HT1080 (cell line): ENCODE data around the gene MDC1. TPM values are rescaled to one million over a fixed set of nuclear protein-coding genes. Genes with fewer than 3 reads are reported as not detected.
"Not testable (repeated sequence)": the region's sequence is repeated elsewhere in the genome, so short reads cannot be mapped to it uniquely, and the experiment has no call there.

Source experiments
- DNase-seq: peaks from one replicate; pipeline ENCODE4 v3.0.0-alpha.2; 2015; ENCODE audit warnings: low read depth
- total RNA-seq: library from RNA; depleted of rRNA; stranded (reverse); fragments of >200 nt; shearing (Covaris generic); gene quantifications from 2 replicates; pipeline ENCODE4 v1.2.3, GENCODE V29; 2014

MDC1 gene
- total RNA-seq, 1 experiment from 2014 or later, result 12.9 TPM

DNA sequence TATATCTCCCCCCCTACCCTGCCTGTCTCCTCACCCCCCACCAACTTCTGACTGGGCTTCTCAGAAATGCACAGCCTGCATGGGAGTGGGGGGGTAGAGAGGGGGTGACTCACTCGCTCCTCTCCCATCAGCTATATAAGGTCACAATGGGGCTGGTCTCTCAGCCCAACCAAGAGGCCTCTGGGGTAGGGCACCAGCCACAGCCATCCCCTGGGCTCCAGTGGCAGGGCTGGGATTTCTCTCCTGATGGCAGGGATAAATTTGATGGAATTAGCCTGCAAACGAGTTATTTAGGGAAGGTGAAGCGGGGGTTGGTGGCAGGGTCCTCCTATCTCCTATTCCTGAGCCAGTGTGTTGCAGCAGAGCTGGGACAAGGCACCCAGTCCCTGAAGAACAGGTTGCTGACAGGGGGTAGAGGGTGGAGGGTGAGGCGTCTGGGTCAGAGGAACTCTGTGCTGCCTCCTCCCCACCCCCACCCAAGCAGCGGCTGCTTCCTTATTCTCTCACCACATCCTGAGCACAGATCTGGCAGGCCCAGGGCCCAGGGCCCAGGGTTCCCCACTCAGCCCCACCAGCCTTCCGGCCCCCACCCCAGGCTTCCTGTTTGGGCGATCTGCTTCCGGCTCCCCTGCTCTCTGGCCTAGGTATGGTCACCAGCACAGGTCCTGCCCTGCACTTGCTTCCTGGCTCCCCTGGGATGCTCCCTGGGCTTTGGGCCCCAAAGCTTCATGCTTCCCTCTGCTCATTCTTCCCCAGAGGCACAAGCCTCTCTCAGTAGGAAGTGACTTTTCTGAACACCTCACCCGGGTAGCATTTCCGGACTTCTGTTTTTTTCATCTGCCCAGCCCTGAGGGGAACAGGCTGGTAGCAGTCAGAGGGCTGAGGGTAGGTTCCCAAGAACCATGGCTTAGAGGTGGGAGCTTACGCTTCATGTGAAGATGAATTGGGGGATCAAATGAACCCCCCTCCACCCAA is 34.7 kb downstream of the MDC1 start:
- peak; percentile 96 for DNase-seq

DNA sequence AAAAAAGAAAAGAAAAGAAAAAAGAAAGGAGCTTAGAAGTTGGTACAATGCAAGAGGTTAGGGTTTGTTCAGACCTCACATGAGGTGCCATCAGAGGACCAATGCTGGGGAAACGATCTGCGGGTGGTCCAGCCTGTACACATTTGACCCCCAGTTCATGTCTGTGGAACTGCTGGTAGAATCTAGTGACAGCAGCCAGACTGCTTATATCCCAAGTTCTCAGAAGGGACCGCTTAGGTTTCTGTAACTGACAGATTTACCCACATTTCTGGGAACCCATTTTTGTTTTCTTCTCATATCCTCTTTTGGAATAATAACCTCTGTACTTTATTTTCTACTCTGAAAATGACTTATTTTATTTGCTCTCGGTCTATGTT is 35.3 kb downstream of the MDC1 start:
- no peak for DNase-seq

DNA sequence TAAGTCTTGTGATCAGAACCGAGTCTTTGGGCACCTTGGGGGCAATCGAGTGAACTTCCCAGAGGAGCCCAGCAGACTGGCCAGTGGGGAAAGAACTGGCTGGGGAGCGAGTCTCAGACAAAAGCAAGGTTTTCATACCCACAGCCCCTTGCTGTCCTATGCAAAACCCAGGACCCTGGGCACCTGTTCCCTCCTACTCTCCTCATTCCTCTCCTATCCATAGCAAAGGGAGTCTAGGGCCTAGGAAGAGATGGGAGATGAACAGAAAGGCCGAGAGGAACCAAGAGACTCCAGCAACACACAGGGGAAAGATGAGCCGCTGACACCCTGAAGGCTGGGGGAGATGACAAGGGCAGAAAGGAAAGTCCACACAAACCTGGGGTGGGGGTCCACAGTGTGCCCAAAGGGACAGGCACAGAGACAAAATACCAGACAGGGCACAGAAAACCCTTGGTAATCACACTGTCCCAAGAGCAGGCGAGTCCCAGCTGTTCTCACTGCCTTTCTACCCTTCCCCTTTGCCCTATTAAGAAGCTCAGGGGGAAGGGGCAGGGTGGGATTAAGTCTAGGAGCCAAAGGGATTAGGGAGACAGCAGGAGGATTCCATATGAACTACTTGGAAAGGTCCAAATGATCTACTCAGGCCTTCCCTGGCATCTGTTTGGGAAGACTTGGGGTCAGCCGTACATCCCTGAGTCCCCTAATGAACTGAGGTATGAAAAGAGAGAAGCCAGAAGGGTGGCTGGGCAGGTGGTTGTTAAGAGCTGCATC is 37.1 kb downstream of the MDC1 start:
- DNase-seq, result no peak

DNA sequence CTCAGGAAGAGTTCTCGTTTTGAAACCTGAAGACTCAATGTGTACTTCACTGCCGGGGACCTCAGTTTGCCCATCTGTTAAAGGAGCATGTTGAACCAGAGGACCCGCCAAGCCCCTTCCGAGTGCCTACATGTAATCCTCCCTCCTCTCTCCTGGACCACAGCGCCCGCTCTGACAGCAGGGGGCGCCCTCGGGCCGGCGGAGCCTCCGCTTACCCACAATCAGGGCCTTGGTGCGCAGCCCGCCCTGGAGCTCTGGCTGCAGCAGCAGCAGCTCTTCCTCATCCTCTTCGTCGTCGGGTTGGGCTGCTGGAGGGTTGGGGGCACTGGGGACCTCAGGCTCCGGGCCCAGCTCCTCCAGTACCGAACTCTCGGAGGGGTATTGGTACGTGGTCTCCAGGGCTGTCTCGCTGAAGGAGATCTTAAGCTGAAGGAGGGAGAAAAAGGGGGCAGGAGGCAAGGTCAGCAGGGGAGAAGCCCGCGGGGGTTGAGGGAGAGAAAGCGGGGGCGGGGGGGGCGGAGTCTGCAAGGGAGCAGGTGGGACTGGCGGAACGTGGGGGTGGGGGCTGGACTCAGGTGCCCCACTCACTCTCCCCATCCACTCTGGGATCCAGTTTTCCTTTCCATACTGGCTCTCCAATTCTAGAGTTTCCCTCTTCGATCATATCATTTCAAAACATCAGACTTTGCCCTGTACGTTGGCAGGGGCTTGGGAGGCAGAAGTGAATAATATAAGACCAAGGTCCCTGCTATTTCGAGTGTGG is 37.9 kb downstream of the MDC1 start:
- peak; percentile 81 for DNase-seq

DNA sequence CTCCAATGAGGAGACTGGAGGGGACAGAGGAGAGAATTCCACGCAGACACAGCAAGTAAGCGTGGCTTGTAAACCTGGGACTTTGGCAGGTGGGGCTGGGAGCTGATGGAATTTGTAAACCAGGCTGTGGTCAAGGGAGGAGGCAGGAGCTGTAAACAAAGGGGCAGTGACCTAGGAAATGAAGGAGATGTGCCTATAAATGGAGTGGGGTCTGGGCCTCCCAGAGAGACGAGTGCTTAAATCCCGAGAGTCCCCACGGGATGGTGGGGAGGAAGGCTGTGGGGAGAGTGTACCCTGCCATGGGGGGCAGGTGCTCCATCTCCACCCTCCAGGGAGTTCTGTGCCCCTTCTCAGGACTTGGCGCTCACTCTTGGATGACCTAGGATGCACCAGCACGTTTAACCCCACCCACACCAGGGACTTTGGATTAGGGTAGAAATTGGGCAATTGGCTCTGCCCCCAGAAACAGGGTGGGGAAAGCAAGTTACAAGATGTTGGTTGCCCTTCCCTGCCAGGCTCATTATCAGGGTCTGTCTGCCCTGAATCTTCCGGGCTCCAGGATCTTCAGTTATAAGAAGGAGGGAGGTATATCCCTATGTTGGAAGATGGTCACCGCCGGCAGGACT is 40.3 kb downstream of the MDC1 start:
- no peak for DNase-seq

DNA sequence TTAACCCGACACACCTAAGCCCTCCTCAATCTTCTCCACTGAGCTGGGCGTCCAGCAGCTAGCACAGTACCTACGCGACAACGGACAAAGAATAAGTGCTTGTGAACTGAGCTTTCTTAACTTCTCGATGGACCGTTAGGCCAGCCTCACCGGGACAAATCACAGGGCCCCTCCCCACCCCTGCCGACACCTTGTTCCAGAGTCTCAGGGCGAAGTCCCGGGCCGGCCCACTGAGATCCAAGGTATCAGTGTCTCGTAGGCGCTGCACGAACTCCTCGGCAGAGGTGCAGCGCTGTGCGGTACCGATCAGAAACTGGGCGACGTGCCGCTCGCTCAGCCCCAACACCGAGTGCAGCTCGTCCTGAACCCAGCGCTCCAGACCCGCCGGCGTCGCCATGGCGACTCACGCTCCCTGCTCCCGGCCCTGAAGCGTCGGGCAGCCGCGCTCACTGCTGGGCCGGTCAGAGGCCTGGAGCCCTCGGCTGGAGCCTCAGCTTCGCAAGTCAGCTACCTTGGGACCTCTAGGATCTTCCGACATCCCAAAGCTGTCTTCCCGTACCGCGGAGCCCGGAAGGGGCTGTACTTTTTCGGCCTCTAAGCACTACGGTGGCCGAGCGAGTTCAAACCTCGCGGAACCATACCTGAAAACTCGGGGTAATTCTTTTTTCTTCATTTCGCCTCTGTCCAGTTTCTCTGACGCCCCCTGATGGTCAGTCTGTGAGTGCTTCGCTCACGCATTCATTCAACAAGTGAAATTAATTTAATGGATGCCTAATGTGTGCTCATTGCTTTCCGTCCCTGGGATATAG is 44.4 kb downstream of the MDC1 start, which contains the start of gene DHX16:
DHX16 (minus strand) TSS at position 562 of the 809 bp plus-strand sequence; CDS start at position 397, 165 bp downstream.
- DNase-seq, result peak; percentile 97

DNA sequence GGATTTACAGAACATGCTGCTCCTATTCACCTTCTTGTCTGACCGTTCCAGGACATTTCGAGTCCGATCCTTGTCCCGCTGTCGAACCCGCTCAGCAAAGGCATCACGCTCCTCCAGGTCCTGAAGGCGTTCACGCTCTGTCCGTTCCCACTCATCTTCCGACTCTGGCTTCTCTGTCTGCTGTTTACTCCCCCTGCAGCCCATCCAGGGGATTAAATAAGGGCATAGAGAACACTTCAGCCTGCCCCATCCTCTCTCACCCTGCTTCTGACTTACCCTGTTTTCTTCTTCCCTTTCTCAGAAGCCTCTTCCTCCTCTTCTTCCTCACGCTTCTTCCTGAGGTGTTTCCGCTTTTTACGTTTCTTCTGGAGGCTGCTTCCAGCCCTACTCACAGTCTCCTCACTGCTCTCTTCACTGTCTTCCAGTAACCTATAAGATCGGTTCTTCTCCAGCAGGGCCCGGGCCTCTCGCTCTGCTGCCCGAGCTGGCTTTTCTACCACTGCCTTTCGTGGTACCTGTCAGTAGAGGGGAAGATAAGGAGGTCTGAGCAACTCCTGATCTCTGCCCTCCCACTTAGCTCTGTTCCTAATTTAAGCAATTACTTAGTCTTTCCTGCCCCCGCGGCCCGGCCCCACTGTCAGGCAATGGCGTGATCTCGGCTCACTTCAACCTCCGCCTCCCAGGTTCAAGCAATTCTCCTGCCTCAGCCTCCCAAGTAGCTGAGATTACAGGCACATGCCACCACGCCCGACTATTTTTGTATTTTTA is 46.1 kb downstream of the MDC1 start:
- DNase-seq, result no peak

DNA sequence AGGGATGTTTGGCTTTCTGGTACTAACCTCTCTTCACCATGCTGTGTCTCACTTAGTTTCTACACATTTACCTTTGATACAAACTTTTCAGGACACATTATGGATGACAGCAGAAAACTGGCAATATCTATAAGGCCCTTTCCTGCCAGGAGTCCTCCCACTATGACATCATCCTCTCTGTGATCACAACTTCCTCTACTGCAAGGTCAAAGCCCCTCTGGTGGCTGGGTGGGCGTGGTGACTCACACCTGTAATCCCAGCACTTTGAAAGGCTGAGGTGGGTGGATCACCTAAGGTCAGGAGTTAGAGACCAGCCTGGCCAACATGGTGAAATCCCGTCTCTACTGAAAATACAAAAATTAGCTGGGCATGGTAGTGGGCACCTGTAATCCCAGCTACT is 50.8 kb downstream of the MDC1 start:
- peak; percentile 34 for DNase-seq

DNA sequence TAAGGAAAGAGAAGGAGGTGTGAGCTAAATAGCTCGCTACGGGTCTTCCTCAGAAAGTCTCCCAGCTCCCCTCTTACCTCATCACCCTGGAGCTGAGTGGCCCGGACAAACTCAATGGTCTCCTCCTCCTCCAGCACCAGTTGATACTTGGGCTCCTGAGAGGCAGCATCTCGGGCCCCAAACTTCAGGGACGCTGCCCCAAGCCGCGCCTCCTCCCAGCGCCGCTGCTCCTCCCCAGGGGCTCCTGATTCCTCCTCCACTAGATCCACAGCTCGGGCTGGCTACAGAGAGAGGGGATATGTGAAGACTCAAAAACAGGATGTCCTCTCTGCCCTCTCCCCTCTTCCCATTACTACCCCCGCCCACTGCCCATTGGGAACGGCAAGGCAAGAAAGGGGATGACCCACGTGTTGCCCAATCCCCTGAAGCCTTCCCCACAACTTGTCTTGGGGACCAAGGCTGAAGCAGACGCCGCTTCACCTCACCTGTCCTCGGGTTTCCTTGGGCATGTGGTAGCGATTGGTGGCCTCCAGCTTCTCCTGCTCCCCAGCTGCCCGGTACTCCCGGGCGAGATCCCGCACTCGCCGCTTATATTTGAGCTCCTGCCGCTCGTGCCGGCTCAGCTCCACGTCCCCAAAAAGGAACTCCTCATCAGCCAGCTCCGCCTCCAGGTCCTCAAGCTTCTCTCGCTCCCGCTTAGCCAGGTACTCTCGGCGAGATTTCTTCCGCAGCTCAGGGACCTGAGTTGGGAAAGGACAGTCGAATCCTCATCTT is 51.9 kb downstream of the MDC1 start:
- no peak for DNase-seq

DNA sequence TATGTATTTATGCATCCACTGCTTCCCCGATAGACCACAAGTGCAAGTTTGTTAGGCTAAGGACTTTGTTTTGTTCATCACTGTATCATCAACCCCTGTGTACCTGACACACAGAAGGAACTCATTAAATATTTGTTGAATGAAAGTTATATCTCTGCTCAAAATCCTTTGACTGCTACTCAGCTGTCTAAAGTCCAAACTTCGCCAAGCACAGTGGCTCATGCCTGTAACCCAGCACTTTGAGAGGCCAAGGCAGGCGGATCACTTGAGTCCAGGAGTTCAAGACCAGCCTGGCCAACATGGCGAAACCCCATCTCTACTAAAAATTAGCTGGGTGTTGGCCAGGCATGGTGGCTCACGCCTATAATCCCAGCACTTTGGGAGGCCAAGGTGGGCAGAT is 59.2 kb downstream of the MDC1 start:
- not testable (repeated sequence) for DNase-seq

DNA sequence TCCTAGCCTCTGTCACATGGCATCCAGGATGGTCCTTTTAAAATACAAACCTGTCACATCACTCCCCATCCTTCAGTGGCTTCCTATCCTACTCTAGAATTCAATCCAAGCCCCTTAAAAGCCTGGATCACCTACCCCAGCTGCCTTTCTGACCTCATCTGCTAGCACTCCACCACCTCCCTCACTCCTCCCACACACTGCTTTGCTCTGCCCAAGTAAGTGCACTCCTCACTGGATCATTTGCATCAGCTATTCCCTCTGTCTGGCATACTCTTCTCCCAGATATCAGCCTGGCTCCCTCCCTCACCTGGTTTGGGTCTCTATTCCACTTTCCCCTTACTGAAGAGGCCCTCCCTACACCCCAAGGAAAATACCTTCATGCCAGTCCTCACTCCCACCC is 59.6 kb downstream of the MDC1 start:
- no peak for DNase-seq

DNA sequence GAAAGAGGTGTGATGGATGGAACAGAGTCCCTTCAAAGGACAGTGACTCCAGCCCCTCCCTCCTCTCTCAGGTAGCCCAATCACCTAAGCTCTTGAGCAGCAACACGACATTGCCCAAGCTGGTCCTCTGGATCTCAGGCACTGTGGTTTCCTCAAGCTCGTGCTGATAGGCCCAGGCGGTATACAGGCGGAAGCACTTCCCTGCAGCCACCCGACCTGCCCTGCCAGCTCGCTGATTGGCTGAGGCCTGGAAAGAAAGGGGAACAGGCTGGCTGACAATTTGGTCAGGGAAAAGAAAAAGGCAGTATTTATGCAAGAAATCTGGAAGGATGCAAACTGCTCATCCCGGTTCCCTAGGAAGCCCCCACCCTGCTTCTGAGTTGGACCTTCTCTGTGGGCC is 60.6 kb downstream of the MDC1 start:
- no peak for DNase-seq

DNA sequence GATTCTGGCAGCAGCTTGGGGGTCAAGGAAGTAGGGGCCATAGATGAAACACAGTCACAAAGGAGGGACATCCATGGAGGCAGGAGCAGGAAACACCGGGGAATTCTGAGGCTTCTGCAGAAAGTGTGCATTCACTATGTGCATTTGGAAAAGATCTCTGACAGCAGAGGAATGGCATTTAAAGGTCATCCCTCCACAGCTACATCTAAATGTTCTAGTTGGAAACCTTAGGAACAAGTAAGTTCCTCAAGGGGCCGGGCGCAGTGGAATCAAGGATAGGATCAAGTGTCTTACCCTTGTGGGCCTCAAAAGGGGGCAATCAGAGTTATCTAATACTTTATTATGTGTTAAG is 61.4 kb downstream of the MDC1 start:
- no peak for DNase-seq

DNA sequence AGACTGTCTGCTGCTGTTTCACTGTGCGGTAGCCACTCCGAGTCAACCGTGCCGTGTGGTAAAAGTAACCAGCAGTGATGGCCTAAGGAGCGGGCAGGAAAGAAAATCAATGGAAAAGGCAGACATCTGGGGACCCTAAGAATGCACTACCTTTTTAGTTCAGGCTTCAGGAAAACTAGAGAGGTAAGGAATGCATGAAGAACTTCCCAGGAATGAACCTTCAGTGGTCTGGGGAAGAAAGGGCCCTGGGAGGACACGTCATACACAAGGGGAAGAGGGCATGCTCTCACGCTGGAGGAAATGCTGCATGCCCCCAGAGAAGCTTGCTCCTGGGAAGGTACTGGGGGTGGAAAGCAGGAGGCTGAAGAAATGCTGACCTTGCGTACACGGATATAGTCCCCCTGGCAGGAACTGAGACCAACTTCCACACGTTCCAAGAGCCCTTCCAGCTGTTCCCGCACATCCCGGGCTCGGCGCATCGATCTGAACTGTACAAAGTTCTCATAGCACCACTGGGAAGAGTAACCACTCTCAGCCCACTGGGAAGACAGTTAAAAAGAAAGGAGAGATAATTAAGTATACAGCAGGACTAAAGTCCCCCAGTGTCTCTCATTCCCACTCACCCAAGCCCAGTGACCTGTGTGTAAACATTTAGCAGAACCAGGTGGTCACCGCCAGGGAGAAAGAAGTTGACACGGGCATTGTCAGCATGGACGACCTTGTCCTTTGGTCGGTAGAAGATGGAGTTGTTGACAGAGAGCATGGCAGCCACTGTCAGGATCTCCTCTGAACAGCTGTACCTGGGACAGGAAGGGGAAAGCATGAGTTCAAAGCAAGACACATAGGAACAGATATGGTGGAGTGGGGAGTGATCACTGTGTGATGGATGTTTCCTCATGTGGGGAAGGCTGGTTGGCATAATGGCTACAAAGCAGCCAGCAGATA is 62.0 kb downstream of the MDC1 start:
- no peak for DNase-seq

DNA sequence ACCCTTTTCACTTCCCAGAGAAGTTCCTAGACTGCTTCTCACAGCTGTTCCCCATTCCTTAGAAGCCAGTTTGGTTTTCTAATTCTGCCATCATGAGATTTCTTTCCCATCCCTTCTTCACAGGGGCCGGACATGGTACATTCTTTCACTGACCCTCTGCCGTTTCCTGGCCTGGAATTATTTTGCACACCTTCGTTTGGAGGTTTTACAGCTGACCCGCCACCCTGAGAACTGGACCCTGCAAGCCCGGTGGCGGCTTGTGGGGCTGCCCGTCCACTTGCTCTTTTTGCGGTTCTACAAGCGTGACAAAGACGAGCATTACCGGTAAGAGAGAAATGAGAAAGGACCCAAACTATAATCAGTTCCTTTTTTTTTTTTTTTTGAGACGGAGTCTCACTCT is 65.9 kb downstream of the MDC1 start:
- no peak for DNase-seq
